ENCODE results near the gene KNDC1.

DNA sequence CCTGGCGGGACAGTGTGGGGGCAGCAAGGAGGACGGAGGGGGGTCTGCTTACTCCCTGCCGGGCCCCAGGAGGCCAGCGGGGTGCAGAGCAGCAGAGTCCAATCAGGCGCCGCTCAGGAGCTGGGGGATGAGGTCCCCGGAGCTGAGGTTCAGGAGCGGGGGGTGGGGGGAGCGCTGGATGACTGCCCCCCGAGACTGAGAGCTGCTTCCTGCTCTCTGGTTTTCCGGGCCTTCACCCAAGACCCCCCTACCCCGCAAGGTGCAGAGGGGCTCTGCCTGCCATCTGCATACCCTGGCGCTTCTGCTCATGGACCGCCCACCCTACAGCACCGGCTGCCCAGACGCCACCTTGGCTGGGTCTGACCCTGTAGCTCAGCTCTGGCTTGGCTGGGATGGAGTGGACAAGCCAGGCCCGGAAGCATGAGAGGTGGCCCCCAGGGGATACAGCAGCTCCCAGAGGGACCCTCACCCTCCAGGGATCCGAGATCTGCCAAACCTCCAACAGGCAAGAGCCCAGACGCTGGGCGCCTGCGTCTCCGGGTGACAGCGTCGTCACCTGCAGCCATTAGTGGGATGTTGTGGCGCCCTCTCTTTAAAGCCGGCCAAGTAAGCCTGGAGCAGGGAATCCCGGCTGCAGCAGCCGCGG lies 930 bp downstream of the KNDC1 start:
- TF ChIP-seq, protein P1, sequence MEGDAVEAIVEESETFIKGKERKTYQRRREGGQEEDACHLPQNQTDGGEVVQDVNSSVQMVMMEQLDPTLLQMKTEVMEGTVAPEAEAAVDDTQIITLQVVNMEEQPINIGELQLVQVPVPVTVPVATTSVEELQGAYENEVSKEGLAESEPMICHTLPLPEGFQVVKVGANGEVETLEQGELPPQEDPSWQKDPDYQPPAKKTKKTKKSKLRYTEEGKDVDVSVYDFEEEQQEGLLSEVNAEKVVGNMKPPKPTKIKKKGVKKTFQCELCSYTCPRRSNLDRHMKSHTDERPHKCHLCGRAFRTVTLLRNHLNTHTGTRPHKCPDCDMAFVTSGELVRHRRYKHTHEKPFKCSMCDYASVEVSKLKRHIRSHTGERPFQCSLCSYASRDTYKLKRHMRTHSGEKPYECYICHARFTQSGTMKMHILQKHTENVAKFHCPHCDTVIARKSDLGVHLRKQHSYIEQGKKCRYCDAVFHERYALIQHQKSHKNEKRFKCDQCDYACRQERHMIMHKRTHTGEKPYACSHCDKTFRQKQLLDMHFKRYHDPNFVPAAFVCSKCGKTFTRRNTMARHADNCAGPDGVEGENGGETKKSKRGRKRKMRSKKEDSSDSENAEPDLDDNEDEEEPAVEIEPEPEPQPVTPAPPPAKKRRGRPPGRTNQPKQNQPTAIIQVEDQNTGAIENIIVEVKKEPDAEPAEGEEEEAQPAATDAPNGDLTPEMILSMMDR (IDR thresholded peaks at IDR 0.05) = no peak
- TF ChIP-seq POLR2AphosphoS5 (IDR thresholded peaks at IDR 0.05) = no peak
